GM12878 (cell line): Measurements from ENCODE around the gene KIAA1328. TPM values are rescaled to one million over a fixed set of nuclear protein-coding genes. Genes with fewer than 3 reads are reported as not detected.

Source experiments
- ATAC-seq: fragments of 200-7000 bp; cut with Tn5 transposase; 3 replicates; pipeline ENCODE4 v1.9.1; 2020; ENCODE audit warnings: mild to moderate bottlenecking, moderate library complexity
- BruUV-seq: library from RNA; stranded (reverse); fragments of 400-500 nt; replicated peaks from 2 replicates; lab custom pipeline; 2021; lab: Mats Ljungman, UMichigan
- CTCF ChIA-PET: fragments of 300-600 bp; sonication (Branson Sonifier 250); formaldehyde crosslinking; extraction: SDS; loops from one replicate; lab custom pipeline; 2021; ENCODE audit warnings: inconsistent platforms; lab: Yijun Ruan, JAX
- POLR2A ChIA-PET: fragments of 350-600 bp; formaldehyde crosslinking; extraction: SDS; loops from one replicate; lab custom pipeline; 2021; ENCODE audit warnings: inconsistent platforms; lab: Charles Lee
- RAD21 ChIA-PET: fragments of 300-600 bp; sonication (Branson Sonifier 250); formaldehyde crosslinking; loops from one replicate; lab custom pipeline; 2023; ENCODE audit warnings: antibody characterized with exemption; ENCODE audit not compliant: unreplicated experiment; lab: Charles Lee
- SMC1A ChIA-PET: fragments of 300-600 bp; sonication (Branson Sonifier 250); formaldehyde crosslinking; loops from one replicate; lab custom pipeline; 2023; ENCODE audit not compliant: unreplicated experiment, uncharacterized antibody; lab: Charles Lee
- DNase-seq: peaks from one replicate; pipeline ENCODE4 v3.0.0-alpha.2; 2011; ENCODE audit warnings: low read depth, low spot score
- FAIRE-seq: peaks from 3 replicates; lab custom pipeline; 2011; peaks lifted over from hg19 to GRCh38; lab: Jason Lieb, UNC
- H2AFZ ChIP-seq: 2 replicates; pipeline ENCODE4 v1.6.0; 2011; ENCODE audit warnings: low read depth, low read length, control low read depth; ENCODE audit not compliant: control insufficient read depth
- H3K27ac ChIP-seq: 2 replicates; pipeline ENCODE4 v1.5.1; 2011; ENCODE audit warnings: control low read depth; ENCODE audit not compliant: control insufficient read depth, insufficient read depth
- H3K27me3 ChIP-seq, 2 experiments: replicated peaks in 1 of 2; 2 replicates each; pipeline versions ENCODE4 v1.6.0 to v1.6.1; 2011; ENCODE audit warnings: low read length in 1 of 2; ENCODE audit not compliant: control insufficient read depth in 2 of 2, insufficient read depth in 2 of 2
- H3K36me3 ChIP-seq, 2 experiments: 2 replicates each; pipeline ENCODE4 v1.5.1; 2011; ENCODE audit warnings: low read length in 1 of 2; ENCODE audit not compliant: control insufficient read depth in 2 of 2, insufficient read depth in 2 of 2
- H3K4me1 ChIP-seq: 2 replicates; pipeline ENCODE4 v1.6.1; 2011; ENCODE audit warnings: mild to moderate bottlenecking, low read length, moderate library complexity, mixed read lengths; ENCODE audit not compliant: control insufficient read depth, insufficient read depth
- H3K4me2 ChIP-seq: 2 replicates; pipeline ENCODE4 v1.6.0; 2011; ENCODE audit warnings: control low read depth; ENCODE audit not compliant: control insufficient read depth, insufficient read depth
- H3K4me3 ChIP-seq: fragments of 200-600 bp; sonication (generic); 2 replicates; pipeline ENCODE4 v1.5.1; 2016
- H3K79me2 ChIP-seq: 2 replicates; pipeline ENCODE4 v1.6.0; 2011; ENCODE audit warnings: low read length; ENCODE audit not compliant: control insufficient read depth, insufficient read depth
- H3K9ac ChIP-seq: 2 replicates; pipeline ENCODE4 v1.8.0; 2011; ENCODE audit warnings: low read length, control low read depth, mixed read lengths; ENCODE audit not compliant: control insufficient read depth, insufficient read depth
- H3K9me3 ChIP-seq: replicated peaks from 3 replicates; pipeline ENCODE4 v1.5.1; 2011; ENCODE audit warnings: mild to moderate bottlenecking, low read length; ENCODE audit not compliant: control insufficient read depth, insufficient read depth
- H4K20me1 ChIP-seq: 2 replicates; pipeline ENCODE4 v1.6.0; 2011; ENCODE audit not compliant: control insufficient read depth, insufficient read depth
- JUND ChIP-seq: IDR thresholded peaks from 2 replicates; pipeline ENCODE4 v1.6.1; 2012; ENCODE audit warnings: low read depth, mild to moderate bottlenecking, low read length, improper control_type of control experiment, moderate library complexity
- MTA2 ChIP-seq: fragments of 450-650 bp; IDR thresholded peaks from 2 replicates; pipeline ENCODE4 v1.6.1; 2016; ENCODE audit warnings: low read depth, mild to moderate bottlenecking, moderate library complexity
- NR2C1 ChIP-seq: fragments of 450-650 bp; IDR thresholded peaks from 2 replicates; pipeline ENCODE4 v1.6.1; 2017; ENCODE audit warnings: antibody characterized with exemption, mild to moderate bottlenecking, moderate library complexity
- SIN3A ChIP-seq: IDR thresholded peaks from 2 replicates; pipeline ENCODE4 v1.6.1; 2012; ENCODE audit warnings: low read depth, low read length, improper control_type of control experiment
- STAT3 ChIP-seq: IDR thresholded peaks from 2 replicates; pipeline ENCODE4 v1.6.1; 2011; ENCODE audit warnings: low read depth, low read length, improper control_type of control experiment
- SUZ12 ChIP-seq: fragments of 200-600 bp; sonication (generic); IDR thresholded peaks from one replicate; pipeline ENCODE4 v1.6.1; 2018; ENCODE audit warnings: antibody characterized with exemption, mild to moderate bottlenecking; ENCODE audit not compliant: unreplicated experiment
- ZNF207 ChIP-seq: fragments of 450-650 bp; IDR thresholded peaks from 2 replicates; pipeline ENCODE4 v1.6.1; 2014; ENCODE audit warnings: antibody characterized with exemption, mild to moderate bottlenecking, borderline replicate concordance
- WGBS: methylation state at CpG from one replicate; pipeline ENCODE4 v1.1.6; 2016; ENCODE audit warnings: low lambda C conversion rate; ENCODE audit not compliant: insufficient replicate concordance, insufficient coverage; ENCODE audit errors: missing lambda C conversion rate; 5-methylcytosine and 5-hydroxymethylcytosine counted together
- in situ Hi-C: fragments of 300-500 bp; cut with MboI; formaldehyde crosslinking; loops from 9 replicates; pipeline ENCODE4 v1.14.3; 2018; ENCODE audit warnings: mixed read lengths
- intact Hi-C: fragments of 100-400 bp; cut with micrococcal nuclease; formaldehyde crosslinking; loops from one replicate; pipeline ENCODE4 v1.14.2; 2022; ENCODE audit not compliant: unreplicated experiment
- polyA plus RNA-seq, 11 experiments: library from polyadenylated mRNA; depleted of rRNA in 4 of 11; unstranded in 6 of 11; stranded (reverse) in 5 of 11; fragments of >200 nt; fragmentation: Nextera tagmentation in 4 of 11; fragmentation: Illumina TruSeq in 1 of 11; extraction: Ambion mirVana in 4 of 11; extraction: Trizol in 1 of 11; gene quantifications; 1 replicate in 1 of 11; 2 replicates in 10 of 11; pipeline versions ENCODE4 v1.2.1 to v1.2.3, GENCODE V29; 2011 to 2016; ENCODE audit warnings: inconsistent platforms in 2 of 11, missing spikeins in 2 of 11, low read depth in 1 of 11
- total RNA-seq, 4 experiments: library from RNA; depleted of rRNA in 3 of 4; stranded (reverse); fragments of >200 nt in 3 of 4; fragmentation: Illumina TruSeq in 1 of 4; extraction: Trizol in 1 of 4; gene quantifications; 2 replicates each; pipeline versions ENCODE4 v1.2.1 to v1.2.3, GENCODE V29; 2013 to 2021
- TF ChIP-seq, protein P1 (sequence below): IDR thresholded peaks from 2 replicates; pipeline ENCODE4 v1.6.1; 2011; ENCODE audit warnings: borderline replicate concordance, low read depth, mild to moderate bottlenecking, moderate library complexity, low read length; ENCODE audit not compliant: insufficient read depth, poor library complexity, severe bottlenecking
- TF ChIP-seq, protein P2 (sequence below), 3 experiments: IDR thresholded peaks in 2 of 3; conservative IDR thresholded peaks in 1 of 3; 2 replicates each; pipeline ENCODE4 v1.5.1; 2011; ENCODE audit warnings: low read depth in 3 of 3, low read length in 3 of 3, mild to moderate bottlenecking in 3 of 3, control low read depth in 2 of 3, moderate library complexity in 2 of 3, inconsistent platforms in 1 of 3, mixed read lengths in 1 of 3; ENCODE audit not compliant: control insufficient read depth in 2 of 3, insufficient read depth in 1 of 3; ENCODE audit errors: extremely low read depth in 1 of 3
- TF ChIP-seq, protein P3 (sequence below): IDR thresholded peaks from 2 replicates; pipeline ENCODE4 v1.6.1; 2011; ENCODE audit warnings: low read depth, low read length, improper control_type of control experiment, borderline replicate concordance

KIAA1328 gene
- total and polyA plus RNA-seq, 10 of the 15 experiments (the other 5 are each of a cell fraction or from before 2014, with no cell fraction given) = 3.1 to 7.1 (median 4.6) TPM

DNA sequence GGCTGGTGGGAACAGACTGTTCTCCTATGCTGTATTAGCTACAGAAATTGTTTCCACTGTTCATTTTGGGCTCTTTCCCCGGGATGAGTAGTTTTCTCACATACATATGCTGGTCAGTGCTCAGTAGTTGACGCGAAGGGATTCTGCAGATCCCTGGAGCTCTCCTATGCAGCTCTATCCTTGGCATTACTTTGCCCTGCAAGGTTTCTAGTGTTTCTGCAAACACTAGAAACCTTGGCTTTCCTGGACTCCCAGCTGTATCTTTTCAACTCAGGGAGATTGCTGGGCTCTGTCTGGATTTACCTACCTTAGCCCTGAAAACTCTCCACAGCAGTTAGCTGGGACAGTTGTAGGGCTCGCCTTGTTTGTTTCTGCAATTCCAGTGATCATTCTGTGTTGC, 10.9 kb downstream of the KIAA1328 start:
- no TSS peak for BruUV-seq
- H3K4me1 ChIP-seq = no peaks in the 10 kb centered on the region
- no peaks in the 10 kb centered on the region for H3K27me3 ChIP-seq
- SMC1A ChIA-PET = interaction anchor here (1.2 kb wide), 1 partner anchor 11 kb away, joined by 5 read pairs; no protein-coding TSS in a partner anchor
- H3K36me3 ChIP-seq = no peaks in the 10 kb centered on the region
- intact Hi-C loops = no loop called here
- H4K20me1 ChIP-seq = no peaks in the 10 kb centered on the region
- WGBS = 86% methylated on average over 4 of the region's 4 CpGs
- no peak overlapping the region for H3K9ac ChIP-seq
- ATAC-seq (no peak), FAIRE-seq (no peak), DNase-seq (no peak)
- in situ Hi-C loops = no loop called here
- no peak overlapping the region for H3K4me3 ChIP-seq
- no peak for TF ChIP-seq STAT3
- TF ChIP-seq ZNF207 = no peak
- TF ChIP-seq, protein P1, sequence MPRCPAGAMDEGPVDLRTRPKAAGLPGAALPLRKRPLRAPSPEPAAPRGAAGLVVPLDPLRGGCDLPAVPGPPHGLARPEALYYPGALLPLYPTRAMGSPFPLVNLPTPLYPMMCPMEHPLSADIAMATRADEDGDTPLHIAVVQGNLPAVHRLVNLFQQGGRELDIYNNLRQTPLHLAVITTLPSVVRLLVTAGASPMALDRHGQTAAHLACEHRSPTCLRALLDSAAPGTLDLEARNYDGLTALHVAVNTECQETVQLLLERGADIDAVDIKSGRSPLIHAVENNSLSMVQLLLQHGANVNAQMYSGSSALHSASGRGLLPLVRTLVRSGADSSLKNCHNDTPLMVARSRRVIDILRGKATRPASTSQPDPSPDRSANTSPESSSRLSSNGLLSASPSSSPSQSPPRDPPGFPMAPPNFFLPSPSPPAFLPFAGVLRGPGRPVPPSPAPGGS = no peak
- no peak for TF ChIP-seq SIN3A
- TF ChIP-seq NR2C1 = no peak
- no peak for TF ChIP-seq SUZ12
- TF ChIP-seq MTA2 = no peak
- TF ChIP-seq, protein P2, sequence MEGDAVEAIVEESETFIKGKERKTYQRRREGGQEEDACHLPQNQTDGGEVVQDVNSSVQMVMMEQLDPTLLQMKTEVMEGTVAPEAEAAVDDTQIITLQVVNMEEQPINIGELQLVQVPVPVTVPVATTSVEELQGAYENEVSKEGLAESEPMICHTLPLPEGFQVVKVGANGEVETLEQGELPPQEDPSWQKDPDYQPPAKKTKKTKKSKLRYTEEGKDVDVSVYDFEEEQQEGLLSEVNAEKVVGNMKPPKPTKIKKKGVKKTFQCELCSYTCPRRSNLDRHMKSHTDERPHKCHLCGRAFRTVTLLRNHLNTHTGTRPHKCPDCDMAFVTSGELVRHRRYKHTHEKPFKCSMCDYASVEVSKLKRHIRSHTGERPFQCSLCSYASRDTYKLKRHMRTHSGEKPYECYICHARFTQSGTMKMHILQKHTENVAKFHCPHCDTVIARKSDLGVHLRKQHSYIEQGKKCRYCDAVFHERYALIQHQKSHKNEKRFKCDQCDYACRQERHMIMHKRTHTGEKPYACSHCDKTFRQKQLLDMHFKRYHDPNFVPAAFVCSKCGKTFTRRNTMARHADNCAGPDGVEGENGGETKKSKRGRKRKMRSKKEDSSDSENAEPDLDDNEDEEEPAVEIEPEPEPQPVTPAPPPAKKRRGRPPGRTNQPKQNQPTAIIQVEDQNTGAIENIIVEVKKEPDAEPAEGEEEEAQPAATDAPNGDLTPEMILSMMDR (IDR thresholded peaks at IDR 0.05 in 2 of 3, conservative IDR thresholded peaks at IDR 0.05 in 1 of 3; ENCODE audit: control insufficient read depth in 2 of 3, extremely low read depth in 1 of 3, insufficient read depth in 1 of 3, low read depth in 3 of 3, low read length in 3 of 3) = no peak
- TF ChIP-seq, protein P3, sequence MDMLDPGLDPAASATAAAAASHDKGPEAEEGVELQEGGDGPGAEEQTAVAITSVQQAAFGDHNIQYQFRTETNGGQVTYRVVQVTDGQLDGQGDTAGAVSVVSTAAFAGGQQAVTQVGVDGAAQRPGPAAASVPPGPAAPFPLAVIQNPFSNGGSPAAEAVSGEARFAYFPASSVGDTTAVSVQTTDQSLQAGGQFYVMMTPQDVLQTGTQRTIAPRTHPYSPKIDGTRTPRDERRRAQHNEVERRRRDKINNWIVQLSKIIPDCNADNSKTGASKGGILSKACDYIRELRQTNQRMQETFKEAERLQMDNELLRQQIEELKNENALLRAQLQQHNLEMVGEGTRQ = no peak
- no peak for TF ChIP-seq JUND
- no peaks in the 10 kb centered on the region for H3K79me2 ChIP-seq
- RAD21 ChIA-PET = no interaction called here
- POLR2A ChIA-PET = no interaction called here
- H3K27ac ChIP-seq = no peak overlapping the region
- H3K9me3 ChIP-seq = no peaks in the 10 kb centered on the region
- no peak overlapping the region for H3K4me2 ChIP-seq
- H2AFZ ChIP-seq = no peak overlapping the region
- CTCF ChIA-PET = interaction anchor here (1.2 kb wide), 1 partner anchor 10 kb away, joined by 5 read pairs; the partner anchor contains the start of gene KIAA1328
